H1 (cell line): ENCODE results near the gene RAB44. TPM values are rescaled to one million over a fixed set of nuclear protein-coding genes. Genes with fewer than 3 reads are reported as not detected.

ENCODE experiments used
- TAF1 ChIP-seq: IDR thresholded peaks from 2 replicates; pipeline ENCODE4 v1.6.1; 2011; ENCODE audit warnings: mild to moderate bottlenecking, low read depth, low read length
- TCF12 ChIP-seq: IDR thresholded peaks from 2 replicates; pipeline ENCODE4 v1.6.1; 2011; ENCODE audit warnings: low read depth, mild to moderate bottlenecking, low read length
- polyA plus RNA-seq, 7 experiments: library from polyadenylated mRNA; depleted of rRNA in 3 of 7; stranded (reverse) in 5 of 7; unstranded in 2 of 7; fragments of >200 nt in 5 of 7; fragments of 200-250 nt in 2 of 7; gene quantifications; 1 replicate in 5 of 7; 2 replicates in 1 of 7; 4 replicates in 1 of 7; pipeline versions ENCODE4 v1.2.1 to v1.2.3, GENCODE V29; 2011 to 2013; ENCODE audit warnings: missing spikeins in 2 of 7, mixed read lengths in 2 of 7
- total RNA-seq: library from RNA; stranded (reverse); fragmentation: NEBNext Ultra II Directional; extraction: Animal tissue kit (Norgen Biotek cat#: 25700); gene quantifications from 2 replicates; pipeline ENCODE4 v1.2.1, GENCODE V29; 2021

The RAB44 gene
- total and polyA plus RNA-seq, 2 of the 8 experiments (the other 6 are each of a cell fraction or from before 2014, with no cell fraction given) = 0.02 TPM; not detected in 1

- TF ChIP-seq TAF1 (no peak), TCF12 (no peak)
- TF ChIP-seq, all 59 proteins: peak for 0
Observed at GRCh38 chr6:36691011-36691410, 6.6 kb upstream of the RAB44 start (continued).
